Endothelial cell of umbilical vein (primary cell): ENCODE results near the gene FBN2.

Experiments used
- EZH2 ChIP-seq: IDR thresholded peaks from 2 replicates; pipeline ENCODE4 v1.6.1; 2012; ENCODE audit warnings: borderline replicate concordance, low read depth, mild to moderate bottlenecking, moderate library complexity, low read length, inconsistent platforms; ENCODE audit not compliant: severe bottlenecking
- FOS ChIP-seq: IDR thresholded peaks from 2 replicates; pipeline ENCODE4 v1.6.1; 2011; ENCODE audit warnings: mild to moderate bottlenecking, low read length, moderate library complexity, borderline replicate concordance; ENCODE audit not compliant: insufficient read depth
- GATA2 ChIP-seq: IDR thresholded peaks from 2 replicates; pipeline ENCODE4 v1.7.0; 2011; ENCODE audit warnings: low read depth, mild to moderate bottlenecking, moderate library complexity, mixed read lengths, low read length; ENCODE audit not compliant: insufficient read length, insufficient read depth
- JUN ChIP-seq: IDR thresholded peaks from 2 replicates; pipeline ENCODE4 v1.6.1; 2011; ENCODE audit warnings: borderline replicate concordance, low read depth; ENCODE audit not compliant: insufficient read length, insufficient read depth
- MYC ChIP-seq: IDR thresholded peaks from one replicate; pipeline ENCODE4 v1.6.1; 2011; ENCODE audit warnings: mild to moderate bottlenecking, low read depth, low read length
- POLR2A ChIP-seq: IDR thresholded peaks from 2 replicates; pipeline ENCODE4 v1.6.1; 2012; ENCODE audit warnings: low read depth, mild to moderate bottlenecking, control low read depth, low read length
- POLR2AphosphoS5 ChIP-seq: IDR thresholded peaks from 2 replicates; pipeline ENCODE4 v1.6.1; 2012; ENCODE audit warnings: low read depth, mild to moderate bottlenecking, control low read depth, low read length, moderate library complexity; ENCODE audit not compliant: insufficient read depth
- TF ChIP-seq, protein P1 (sequence below), 2 donors: IDR thresholded peaks; 1 replicate in 1 of 2; 2 replicates in 1 of 2; pipeline ENCODE4 v1.5.1; 2011; ENCODE audit warnings: low read length in 2 of 2, mild to moderate bottlenecking in 2 of 2, moderate library complexity in 2 of 2, control low read depth in 1 of 2, inconsistent platforms in 1 of 2, low read depth in 1 of 2; ENCODE audit not compliant: insufficient read depth in 1 of 2; ENCODE audit errors: extremely low read depth in 1 of 2
- TF ChIP-seq, protein P2 (sequence below): IDR thresholded peaks from 2 replicates; pipeline ENCODE4 v1.6.1; 2011; ENCODE audit not compliant: insufficient read depth, insufficient read length

DNA sequence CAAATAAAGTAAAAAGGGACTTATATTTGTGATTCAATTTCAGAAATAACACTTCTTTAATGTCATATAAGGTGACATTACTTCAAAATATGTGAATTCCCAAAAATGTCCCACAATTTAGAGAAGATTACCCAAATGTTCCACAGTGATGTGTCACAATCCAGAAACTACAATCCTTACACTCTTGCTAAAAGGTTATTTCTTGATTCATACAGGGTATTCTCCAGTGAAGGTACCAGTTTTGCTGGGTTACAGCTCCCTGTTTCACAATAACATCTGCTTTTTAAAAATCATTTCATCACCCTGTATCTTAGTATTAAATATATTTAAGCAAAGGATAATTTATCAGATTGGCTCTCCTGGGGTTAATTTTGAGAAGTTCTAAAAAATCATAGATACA lies 11.0 kb downstream of the FBN2 start:
- TF ChIP-seq POLR2A (no peak), POLR2AphosphoS5 (no peak), EZH2 (no peak), JUN (no peak), GATA2 (no peak), FOS (no peak), MYC (no peak)
- TF ChIP-seq, protein P1, sequence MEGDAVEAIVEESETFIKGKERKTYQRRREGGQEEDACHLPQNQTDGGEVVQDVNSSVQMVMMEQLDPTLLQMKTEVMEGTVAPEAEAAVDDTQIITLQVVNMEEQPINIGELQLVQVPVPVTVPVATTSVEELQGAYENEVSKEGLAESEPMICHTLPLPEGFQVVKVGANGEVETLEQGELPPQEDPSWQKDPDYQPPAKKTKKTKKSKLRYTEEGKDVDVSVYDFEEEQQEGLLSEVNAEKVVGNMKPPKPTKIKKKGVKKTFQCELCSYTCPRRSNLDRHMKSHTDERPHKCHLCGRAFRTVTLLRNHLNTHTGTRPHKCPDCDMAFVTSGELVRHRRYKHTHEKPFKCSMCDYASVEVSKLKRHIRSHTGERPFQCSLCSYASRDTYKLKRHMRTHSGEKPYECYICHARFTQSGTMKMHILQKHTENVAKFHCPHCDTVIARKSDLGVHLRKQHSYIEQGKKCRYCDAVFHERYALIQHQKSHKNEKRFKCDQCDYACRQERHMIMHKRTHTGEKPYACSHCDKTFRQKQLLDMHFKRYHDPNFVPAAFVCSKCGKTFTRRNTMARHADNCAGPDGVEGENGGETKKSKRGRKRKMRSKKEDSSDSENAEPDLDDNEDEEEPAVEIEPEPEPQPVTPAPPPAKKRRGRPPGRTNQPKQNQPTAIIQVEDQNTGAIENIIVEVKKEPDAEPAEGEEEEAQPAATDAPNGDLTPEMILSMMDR (IDR thresholded peaks at IDR 0.05; ENCODE audit: extremely low read depth in 1 of 2, insufficient read depth in 1 of 2, low read depth in 1 of 2, low read length in 2 of 2) = no peak
- TF ChIP-seq, protein P2, sequence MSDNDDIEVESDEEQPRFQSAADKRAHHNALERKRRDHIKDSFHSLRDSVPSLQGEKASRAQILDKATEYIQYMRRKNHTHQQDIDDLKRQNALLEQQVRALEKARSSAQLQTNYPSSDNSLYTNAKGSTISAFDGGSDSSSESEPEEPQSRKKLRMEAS = no peak
